ENCODE measurements around the gene ALOX5AP.

ALOX5AP gene

DNA sequence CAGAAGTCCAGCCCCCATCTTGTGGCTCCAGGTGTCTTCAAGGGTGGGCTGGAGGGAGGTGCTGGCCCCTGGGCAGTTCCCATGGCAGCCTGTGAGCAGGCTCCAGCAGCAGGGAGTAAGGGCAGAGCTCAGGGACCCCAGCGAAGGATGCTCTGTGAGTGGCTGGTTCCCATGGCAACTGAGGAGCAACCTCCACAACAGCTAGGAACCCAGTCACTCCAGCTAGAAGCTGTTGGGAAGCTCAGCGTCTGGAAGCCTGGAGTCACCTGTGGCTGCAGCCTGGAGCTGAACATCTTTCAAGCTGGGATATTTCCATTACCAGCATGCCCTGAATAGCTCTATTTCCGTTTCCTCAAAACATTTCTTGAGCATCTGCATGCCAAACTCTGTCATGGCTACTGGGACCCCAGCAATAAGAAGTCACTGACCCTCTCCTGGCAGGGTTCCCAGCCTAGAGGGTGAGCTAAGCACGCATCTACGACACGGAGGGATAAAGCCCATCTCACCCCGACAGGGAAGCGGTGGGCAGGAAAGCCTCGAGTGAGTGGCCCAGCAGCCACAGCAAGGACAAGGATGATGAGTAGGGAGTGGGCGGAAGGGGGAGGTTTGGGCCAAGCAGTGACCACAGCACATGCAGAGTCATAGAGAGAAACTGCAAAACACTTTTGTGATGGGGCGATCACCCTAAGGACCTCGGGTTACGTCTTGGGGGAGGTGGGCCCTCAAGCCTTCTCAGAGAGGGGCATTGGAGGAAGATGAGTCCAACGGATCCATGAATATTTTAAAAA, 52.6 kb downstream of the ALOX5AP start:
- no peaks in the 10 kb centered on the region for H3K79me2 ChIP-seq (ENCODE audit: low read length)
- H3K9ac ChIP-seq (ENCODE audit: low read length) = no peak overlapping the region
- H3K4me2 ChIP-seq (ENCODE audit: low read length) = no peak overlapping the region
- H3K9me3 ChIP-seq (ENCODE audit: insufficient read depth, low read length) = no peaks in the 10 kb centered on the region
- H2AFZ ChIP-seq (ENCODE audit: low read depth, low read length) = no peak overlapping the region
- no peaks in the 10 kb centered on the region for H3K36me3 ChIP-seq (replicated peaks; ENCODE audit: low read depth, low read length)
- no peak overlapping the region for H3K4me3 ChIP-seq (ENCODE audit: low read length)
- no peak overlapping the region for H3K27ac ChIP-seq (ENCODE audit: low read length)
- no peaks in the 10 kb centered on the region for H4K20me1 ChIP-seq (ENCODE audit: insufficient read depth, low read length)
- H3K27me3 ChIP-seq (ENCODE audit: low read depth, low read length) = no peaks in the 10 kb centered on the region
- no peaks in the 10 kb centered on the region for H3K4me1 ChIP-seq (ENCODE audit: low read length)
- TF ChIP-seq EZH2phosphoT487 (IDR thresholded peaks at IDR 0.05; ENCODE audit: low read depth) = no peak
- TF ChIP-seq, protein P1, sequence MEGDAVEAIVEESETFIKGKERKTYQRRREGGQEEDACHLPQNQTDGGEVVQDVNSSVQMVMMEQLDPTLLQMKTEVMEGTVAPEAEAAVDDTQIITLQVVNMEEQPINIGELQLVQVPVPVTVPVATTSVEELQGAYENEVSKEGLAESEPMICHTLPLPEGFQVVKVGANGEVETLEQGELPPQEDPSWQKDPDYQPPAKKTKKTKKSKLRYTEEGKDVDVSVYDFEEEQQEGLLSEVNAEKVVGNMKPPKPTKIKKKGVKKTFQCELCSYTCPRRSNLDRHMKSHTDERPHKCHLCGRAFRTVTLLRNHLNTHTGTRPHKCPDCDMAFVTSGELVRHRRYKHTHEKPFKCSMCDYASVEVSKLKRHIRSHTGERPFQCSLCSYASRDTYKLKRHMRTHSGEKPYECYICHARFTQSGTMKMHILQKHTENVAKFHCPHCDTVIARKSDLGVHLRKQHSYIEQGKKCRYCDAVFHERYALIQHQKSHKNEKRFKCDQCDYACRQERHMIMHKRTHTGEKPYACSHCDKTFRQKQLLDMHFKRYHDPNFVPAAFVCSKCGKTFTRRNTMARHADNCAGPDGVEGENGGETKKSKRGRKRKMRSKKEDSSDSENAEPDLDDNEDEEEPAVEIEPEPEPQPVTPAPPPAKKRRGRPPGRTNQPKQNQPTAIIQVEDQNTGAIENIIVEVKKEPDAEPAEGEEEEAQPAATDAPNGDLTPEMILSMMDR (IDR thresholded peaks at IDR 0.05; ENCODE audit: low read depth, low read length) = no peak

DNA sequence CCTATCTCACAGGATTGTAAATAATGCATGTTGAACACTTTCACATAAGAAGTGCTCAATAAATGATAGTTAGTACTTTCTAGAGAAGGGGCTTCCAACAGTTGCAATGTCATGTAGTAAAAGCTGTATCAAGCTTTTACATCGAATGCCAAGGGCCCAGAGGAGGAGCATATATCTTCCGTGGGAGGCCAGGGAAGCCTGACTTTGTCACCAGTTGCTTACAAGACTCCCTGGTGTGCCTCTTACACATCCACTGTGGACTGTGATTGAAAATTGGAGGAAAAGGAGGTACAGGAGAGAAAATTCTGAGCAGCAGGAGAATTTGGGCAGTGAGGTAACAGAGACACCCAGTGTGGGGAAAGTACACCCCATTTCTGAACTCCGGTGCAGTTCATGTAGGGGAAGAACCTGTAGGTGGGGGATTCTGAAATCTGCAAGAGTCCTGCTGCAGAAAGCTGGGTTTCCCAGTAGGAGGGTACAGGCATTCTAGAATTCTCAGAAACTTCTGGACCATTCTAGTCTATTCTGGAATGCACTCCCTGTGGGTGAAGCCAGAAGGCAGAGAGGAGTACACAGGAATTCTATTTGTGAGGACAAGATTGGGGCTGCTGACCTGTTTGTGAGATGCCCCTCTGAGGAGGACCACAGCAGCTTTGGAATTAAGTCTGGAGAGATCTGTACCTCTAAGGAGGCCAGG, 54.0 kb downstream of the ALOX5AP start:
- no peak overlapping the region for H2AFZ ChIP-seq (ENCODE audit: low read depth, low read length)
- H3K27me3 ChIP-seq (ENCODE audit: low read depth, low read length) = peaks cover 5% of the 10 kb centered on the region
- no peak overlapping the region for H3K27ac ChIP-seq (ENCODE audit: low read length)
- TF ChIP-seq, protein P1 (IDR thresholded peaks at IDR 0.05; ENCODE audit: low read depth, low read length) = no peak
- TF ChIP-seq EZH2phosphoT487 (IDR thresholded peaks at IDR 0.05; ENCODE audit: low read depth) = no peak
- H3K4me1 ChIP-seq (ENCODE audit: low read length) = no peaks in the 10 kb centered on the region
- H3K36me3 ChIP-seq (replicated peaks; ENCODE audit: low read depth, low read length) = no peaks in the 10 kb centered on the region
- no peaks in the 10 kb centered on the region for H4K20me1 ChIP-seq (ENCODE audit: insufficient read depth, low read length)
- H3K9ac ChIP-seq (ENCODE audit: low read length) = no peak overlapping the region
- H3K4me2 ChIP-seq (ENCODE audit: low read length) = no peak overlapping the region
- no peaks in the 10 kb centered on the region for H3K79me2 ChIP-seq (ENCODE audit: low read length)
- H3K4me3 ChIP-seq (ENCODE audit: low read length) = no peak overlapping the region
- H3K9me3 ChIP-seq (ENCODE audit: insufficient read depth, low read length) = no peaks in the 10 kb centered on the region

DNA sequence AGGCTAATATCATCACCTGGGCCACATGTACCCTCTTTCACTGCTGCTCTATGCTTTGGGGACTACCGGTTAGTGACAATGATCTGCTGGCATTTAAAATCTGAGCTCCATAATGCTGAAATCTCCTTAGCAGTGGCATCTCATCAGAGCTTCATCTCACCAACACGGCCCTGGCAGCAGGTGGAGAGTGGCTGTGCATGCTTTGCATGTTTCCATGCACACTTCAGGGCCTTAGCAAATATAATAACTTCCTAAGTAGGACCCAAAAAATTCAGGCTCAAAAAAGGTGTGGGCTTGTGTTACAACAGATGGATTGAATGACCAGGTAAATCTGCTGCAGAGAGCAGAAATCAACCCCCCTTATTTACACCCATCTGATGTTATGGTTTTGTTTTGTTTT, 55.2 kb downstream of the ALOX5AP start:
- Histone ChIP-seq H3K9me3 (ENCODE audit: insufficient read depth, low read length) (no peaks in the 10 kb centered on the region), H4K20me1 (ENCODE audit: insufficient read depth, low read length) (no peaks in the 10 kb centered on the region), H3K27me3 (ENCODE audit: low read depth, low read length) (peaks cover 17% of the 10 kb centered on the region), H3K79me2 (ENCODE audit: low read length) (no peaks in the 10 kb centered on the region), H3K4me2 (ENCODE audit: low read length) (no peak overlapping the region), H3K4me3 (ENCODE audit: low read length) (no peak overlapping the region), H3K36me3 (replicated peaks; ENCODE audit: low read depth, low read length) (no peaks in the 10 kb centered on the region), H2AFZ (ENCODE audit: low read depth, low read length) (no peak overlapping the region), H3K4me1 (ENCODE audit: low read length) (no peaks in the 10 kb centered on the region), H3K9ac (ENCODE audit: low read length) (no peak overlapping the region), H3K27ac (ENCODE audit: low read length) (no peak overlapping the region)
- TF ChIP-seq EZH2phosphoT487 (IDR thresholded peaks at IDR 0.05; ENCODE audit: low read depth) = no peak
- TF ChIP-seq, protein P1 (IDR thresholded peaks at IDR 0.05; ENCODE audit: low read depth, low read length) = no peak

DNA sequence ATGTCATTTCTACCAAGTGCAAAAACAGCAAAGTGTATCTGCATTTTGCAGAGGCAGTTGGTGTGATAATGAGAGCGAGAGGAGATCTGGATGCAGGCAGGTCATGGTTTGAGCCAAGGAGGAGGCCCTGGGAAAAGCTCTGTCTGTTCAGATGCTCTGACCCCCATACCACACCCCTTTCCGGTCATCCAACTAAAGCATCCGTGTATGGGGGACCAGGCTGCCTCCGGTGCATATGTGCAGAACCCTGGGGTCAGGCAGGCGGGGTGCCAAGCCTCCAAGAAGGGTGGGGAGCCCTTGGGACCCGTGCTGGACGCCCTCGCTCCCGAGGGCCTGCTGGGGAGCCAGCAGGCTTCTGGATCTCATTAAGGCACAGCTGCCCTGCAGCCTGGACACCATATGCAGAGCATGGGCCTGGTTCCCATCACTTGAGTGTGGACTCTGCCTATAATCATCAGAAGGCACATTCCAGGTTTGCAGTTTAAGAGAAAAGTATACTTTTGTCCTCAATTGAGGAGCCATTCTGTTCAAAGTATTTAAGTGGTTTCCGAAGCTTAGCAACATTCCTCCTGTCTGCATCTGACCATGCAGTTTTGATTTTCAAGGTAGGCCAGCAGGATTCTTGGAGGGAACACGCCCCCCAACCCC, 56.1 kb downstream of the ALOX5AP start:
- Histone ChIP-seq H3K27ac (ENCODE audit: low read length) (no peak overlapping the region), H2AFZ (ENCODE audit: low read depth, low read length) (no peak overlapping the region), H4K20me1 (ENCODE audit: insufficient read depth, low read length) (no peaks in the 10 kb centered on the region), H3K79me2 (ENCODE audit: low read length) (no peaks in the 10 kb centered on the region), H3K4me1 (ENCODE audit: low read length) (peaks cover 7% of the 10 kb centered on the region; the same call in 1 of the 2 replicates), H3K27me3 (ENCODE audit: low read depth, low read length) (peaks cover 24% of the 10 kb centered on the region), H3K9ac (ENCODE audit: low read length) (no peak overlapping the region), H3K9me3 (ENCODE audit: insufficient read depth, low read length) (no peaks in the 10 kb centered on the region), H3K36me3 (replicated peaks; ENCODE audit: low read depth, low read length) (no peaks in the 10 kb centered on the region), H3K4me3 (ENCODE audit: low read length) (no peak overlapping the region), H3K4me2 (ENCODE audit: low read length) (no peak overlapping the region)
- TF ChIP-seq, protein P1 (IDR thresholded peaks at IDR 0.05; ENCODE audit: low read depth, low read length) = no peak
- no peak for TF ChIP-seq EZH2phosphoT487 (IDR thresholded peaks at IDR 0.05; ENCODE audit: low read depth)
